ENCODE measurements around the gene CEP164.

DNA sequence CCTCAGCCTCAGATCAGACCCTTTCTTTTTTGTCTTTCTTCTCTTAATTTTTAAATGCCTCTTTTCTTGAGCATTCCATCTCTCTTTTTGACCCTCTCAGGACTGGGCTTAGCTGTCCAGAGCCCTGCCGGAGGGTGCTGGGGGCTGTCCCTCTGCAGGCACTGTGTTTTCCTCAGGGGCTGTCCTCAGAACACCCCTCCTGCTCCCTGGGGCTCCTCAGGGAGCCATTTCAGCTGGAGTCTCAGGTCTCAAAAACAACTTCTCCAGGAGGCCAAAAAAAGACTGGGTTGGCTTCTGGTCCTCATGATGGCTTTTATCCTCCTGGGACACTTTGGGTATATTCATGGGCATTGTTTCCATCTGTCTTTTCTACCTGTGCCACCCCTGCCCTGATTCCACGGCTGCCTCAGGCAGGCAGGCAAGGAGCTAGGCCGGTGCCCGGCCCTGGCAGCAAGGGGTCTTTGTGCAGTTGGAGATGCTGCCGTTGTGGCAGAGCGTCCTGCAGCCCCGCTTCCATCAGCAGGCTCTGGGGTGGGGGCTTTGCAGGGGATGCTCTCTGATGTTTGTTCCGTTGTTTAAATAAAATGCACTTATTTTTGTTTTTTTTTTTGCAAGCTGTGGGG is 85.1 kb downstream of the CEP164 start:
- no peak for TF ChIP-seq EZH2 (IDR thresholded peaks at IDR 0.05; ENCODE audit: low read depth)
- TF ChIP-seq, protein P1, sequence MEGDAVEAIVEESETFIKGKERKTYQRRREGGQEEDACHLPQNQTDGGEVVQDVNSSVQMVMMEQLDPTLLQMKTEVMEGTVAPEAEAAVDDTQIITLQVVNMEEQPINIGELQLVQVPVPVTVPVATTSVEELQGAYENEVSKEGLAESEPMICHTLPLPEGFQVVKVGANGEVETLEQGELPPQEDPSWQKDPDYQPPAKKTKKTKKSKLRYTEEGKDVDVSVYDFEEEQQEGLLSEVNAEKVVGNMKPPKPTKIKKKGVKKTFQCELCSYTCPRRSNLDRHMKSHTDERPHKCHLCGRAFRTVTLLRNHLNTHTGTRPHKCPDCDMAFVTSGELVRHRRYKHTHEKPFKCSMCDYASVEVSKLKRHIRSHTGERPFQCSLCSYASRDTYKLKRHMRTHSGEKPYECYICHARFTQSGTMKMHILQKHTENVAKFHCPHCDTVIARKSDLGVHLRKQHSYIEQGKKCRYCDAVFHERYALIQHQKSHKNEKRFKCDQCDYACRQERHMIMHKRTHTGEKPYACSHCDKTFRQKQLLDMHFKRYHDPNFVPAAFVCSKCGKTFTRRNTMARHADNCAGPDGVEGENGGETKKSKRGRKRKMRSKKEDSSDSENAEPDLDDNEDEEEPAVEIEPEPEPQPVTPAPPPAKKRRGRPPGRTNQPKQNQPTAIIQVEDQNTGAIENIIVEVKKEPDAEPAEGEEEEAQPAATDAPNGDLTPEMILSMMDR (conservative IDR thresholded peaks at IDR 0.05) = no peak
